ENCODE data around the gene RASD1.

DNA sequence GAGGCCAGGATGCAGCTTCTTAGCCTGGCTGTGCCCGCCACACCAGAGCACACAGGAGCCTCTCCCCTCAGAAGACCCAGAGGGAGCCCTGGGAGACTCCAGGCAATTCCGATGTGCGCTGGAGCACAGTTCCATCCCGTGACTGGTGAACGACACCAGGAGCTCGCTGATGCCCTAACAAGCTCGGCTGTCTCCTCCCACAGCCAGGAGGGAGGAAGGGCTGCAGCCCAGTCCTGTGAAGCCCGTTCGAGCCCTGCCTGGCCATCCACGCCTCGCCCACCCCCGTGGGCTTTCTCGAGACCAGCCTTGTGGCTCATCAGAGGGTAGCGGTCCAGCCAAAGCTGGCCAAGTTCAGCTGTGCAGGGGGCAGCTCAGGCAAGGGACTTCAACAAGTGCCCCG lies 21.8 kb upstream of the RASD1 start:
- TF ChIP-seq, protein P1, sequence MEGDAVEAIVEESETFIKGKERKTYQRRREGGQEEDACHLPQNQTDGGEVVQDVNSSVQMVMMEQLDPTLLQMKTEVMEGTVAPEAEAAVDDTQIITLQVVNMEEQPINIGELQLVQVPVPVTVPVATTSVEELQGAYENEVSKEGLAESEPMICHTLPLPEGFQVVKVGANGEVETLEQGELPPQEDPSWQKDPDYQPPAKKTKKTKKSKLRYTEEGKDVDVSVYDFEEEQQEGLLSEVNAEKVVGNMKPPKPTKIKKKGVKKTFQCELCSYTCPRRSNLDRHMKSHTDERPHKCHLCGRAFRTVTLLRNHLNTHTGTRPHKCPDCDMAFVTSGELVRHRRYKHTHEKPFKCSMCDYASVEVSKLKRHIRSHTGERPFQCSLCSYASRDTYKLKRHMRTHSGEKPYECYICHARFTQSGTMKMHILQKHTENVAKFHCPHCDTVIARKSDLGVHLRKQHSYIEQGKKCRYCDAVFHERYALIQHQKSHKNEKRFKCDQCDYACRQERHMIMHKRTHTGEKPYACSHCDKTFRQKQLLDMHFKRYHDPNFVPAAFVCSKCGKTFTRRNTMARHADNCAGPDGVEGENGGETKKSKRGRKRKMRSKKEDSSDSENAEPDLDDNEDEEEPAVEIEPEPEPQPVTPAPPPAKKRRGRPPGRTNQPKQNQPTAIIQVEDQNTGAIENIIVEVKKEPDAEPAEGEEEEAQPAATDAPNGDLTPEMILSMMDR (IDR thresholded peaks at IDR 0.05) = no peak
- no peak for TF ChIP-seq POLR2A (IDR thresholded peaks at IDR 0.05)
